ENCODE results near the gene APOA5. TPM values are rescaled to one million over a fixed set of nuclear protein-coding genes. Genes with fewer than 3 reads are reported as not detected.

The APOA5 gene
- total and polyA plus RNA-seq, 2 of the 4 experiments (the other 2 are of a cell fraction) = not detected

DNA sequence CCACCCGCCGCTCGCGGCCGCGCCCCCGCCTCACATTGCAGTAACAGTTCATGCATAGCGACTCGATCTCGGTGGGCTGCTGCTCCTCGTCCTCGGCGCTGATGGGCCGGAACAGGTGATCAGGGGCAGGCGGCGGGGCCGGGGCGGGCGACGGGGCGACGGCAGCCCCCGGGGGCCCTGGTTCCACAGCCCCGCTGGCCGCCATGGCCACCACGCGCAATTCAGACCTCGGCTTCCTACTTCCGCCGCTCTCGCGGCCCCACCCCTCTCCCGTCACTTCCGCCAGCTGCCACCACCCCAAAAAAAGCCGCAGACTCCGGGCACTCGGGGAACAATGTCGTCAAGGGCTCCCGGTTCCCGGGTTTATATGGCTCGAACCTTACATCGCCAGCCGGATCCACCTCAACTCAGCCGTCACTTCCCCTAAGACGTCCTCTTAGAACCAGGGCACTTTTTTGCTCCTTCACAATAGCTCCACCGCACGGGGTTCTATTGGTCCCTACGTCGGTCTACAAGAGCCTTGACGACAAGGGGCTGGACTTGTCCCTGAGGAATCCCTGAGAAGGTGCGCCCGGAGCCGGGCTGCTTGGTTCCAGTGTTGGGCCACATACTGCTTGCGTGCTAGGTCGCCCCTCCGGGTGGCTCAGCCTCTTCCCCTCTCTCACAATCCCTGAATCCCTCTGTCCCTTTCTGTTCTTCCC lies 3.7 kb downstream of the APOA5 start, which contains the start of gene ZPR1:
Gene ZPR1, minus strand, starts transcription at position 238 of the 701 bp plus-strand sequence. Its CDS starts 33 bp downstream, at position 205.
- DNase-seq (peak; percentile 56), ATAC-seq (ENCODE audit: low read depth) (peak; percentile 88)
- peak within 1 kb of the TSS; percentile 92 for H3K4ac ChIP-seq (ENCODE audit: low read depth, low read length)
- H3K14ac ChIP-seq (replicated peaks; ENCODE audit: low read depth, low read length) = peak within 1 kb of the TSS; percentile 99
- H4K5ac ChIP-seq (ENCODE audit: low read depth, low read length) = peak within 1 kb of the TSS; percentile 93
- peak within 1 kb of the TSS; percentile 75 for H4K91ac ChIP-seq (ENCODE audit: insufficient read depth, low read depth, low read length)
- no TSS peak for BruUV-seq (replicated peaks)
- H3K36me3 ChIP-seq (ENCODE audit: control insufficient read depth, insufficient read depth, low read length) = peaks cover 28% of the 10 kb centered on the region
- dilution Hi-C loops (cut with HindIII; ENCODE audit: low sequenced_read_pairs, unreplicated experiment) (no loop called here), in situ Hi-C loops (cut with MboI; ENCODE audit: low sequenced_read_pairs) (loop anchor here (5.0 kb wide), 1 partner anchor 444 kb away; the partner anchor contains the start of genes PCSK7 and RNF214), intact Hi-C loops (cut with micrococcal nuclease) (loop anchor here (1.0 kb wide), 1 partner anchor 48 kb away; no protein-coding TSS in a partner anchor)
- H2AK9ac ChIP-seq (replicated peaks; ENCODE audit: low read depth, low read length, poor library complexity) = peak within 1 kb of the TSS; percentile 92
- peak within 1 kb of the TSS; percentile 97 for H3K4me2 ChIP-seq (ENCODE audit: low read depth, low read length)
- peak within 1 kb of the TSS; percentile 87 for H3K56ac ChIP-seq (ENCODE audit: extremely low read depth, insufficient read depth, low read length)
- H3K27me3 ChIP-seq (ENCODE audit: control insufficient read depth, insufficient read depth, low read length) = no peaks in the 10 kb centered on the region
- peak within 1 kb of the TSS; percentile 96 to 98 for H4K8ac ChIP-seq (ENCODE audit: low read depth in 2 of 2, low read length in 2 of 2)
- peak within 1 kb of the TSS; percentile 89 for H2AK5ac ChIP-seq (ENCODE audit: low read depth, low read length)
- H3K18ac ChIP-seq (ENCODE audit: low read depth, low read length) = peak within 1 kb of the TSS; percentile 86
- 0 out of 2 replicates have a peak, but pooled peaks cover 4% of the 10 kb centered on the region for H4K20me1 ChIP-seq (ENCODE audit: insufficient read depth, low read length)
- H3K4me1 ChIP-seq (ENCODE audit: control insufficient read depth, insufficient read depth, low read length) = peaks cover 8% of the 10 kb centered on the region
- H2AFZ ChIP-seq (replicated peaks; ENCODE audit: low read length, poor library complexity) = peak within 1 kb of the TSS; percentile 95
- H3K9me1 ChIP-seq (ENCODE audit: insufficient read depth, low read length) = peaks cover 21% of the 10 kb centered on the region; the same call in 1 of the 2 replicates
- 4% methylated on average over 13 of the region's 56 CpGs; no CpG with 5 or more reads in 1 of the 2 experiments for WGBS, 2 experiments (ENCODE audit: extremely low coverage in 2 of 2, insufficient read length in 1 of 2)
- peak within 1 kb of the TSS; percentile 81 for H3K27ac ChIP-seq (ENCODE audit: insufficient read depth, low read length)
- peak within 1 kb of the TSS; percentile 88 for H2BK120ac ChIP-seq (ENCODE audit: low read depth, low read length)
- no peak for TF ChIP-seq RFX5 (IDR thresholded peaks at IDR 0.05; ENCODE audit: low read depth, low read length)
- peak; percentile 59; the same call in 1 of the 2 replicates for TF ChIP-seq MAZ (IDR thresholded peaks at IDR 0.05; ENCODE audit: borderline replicate concordance, low read depth, low read length)
- TF ChIP-seq CHD1 (IDR thresholded peaks at IDR 0.05; ENCODE audit: low read depth, low read length) = 0 out of 2 replicates have a peak, but pooled peaks have one; percentile 32
- TF ChIP-seq BHLHE40 (IDR thresholded peaks at IDR 0.05; ENCODE audit: low read depth, low read length) = no peak
- TF ChIP-seq RAD21 (IDR thresholded peaks at IDR 0.05; ENCODE audit: low read length) = no peak
- peak; percentile 91 for TF ChIP-seq MXI1 (IDR thresholded peaks at IDR 0.05; ENCODE audit: borderline replicate concordance, low read depth, low read length)
- TF ChIP-seq POLR2A (IDR thresholded peaks at IDR 0.05; ENCODE audit: low read depth, low read length) = peak; percentile 85
- H2BK15ac ChIP-seq (ENCODE audit: low read depth, low read length) = peak within 1 kb of the TSS; percentile 30; the same call in 1 of the 3 replicates
- CTCF ChIA-PET = interaction anchor here (0.5 to 1.3 kb wide), 2 partner anchors 48 to 209 kb away, joined by 3 to 5 read pairs; no protein-coding TSS in a partner anchor
- H3K9ac ChIP-seq (ENCODE audit: low read depth, low read length) = peak within 1 kb of the TSS; percentile 94
- H3K9me3 ChIP-seq (ENCODE audit: control insufficient read depth, insufficient read depth, low read length) = no peaks in the 10 kb centered on the region
- POLR2A ChIA-PET (ENCODE audit: unreplicated experiment) = no interaction called here
- no peak within 1 kb of the TSS; the same call in 1 of the 2 replicates for H2BK20ac ChIP-seq (ENCODE audit: low read depth, low read length)
- H3K79me1 ChIP-seq (ENCODE audit: low read depth in 1 of 2, low read length in 2 of 2) = peaks cover 39 to 53% of the 10 kb centered on the region in 2 experiments
- peak within 1 kb of the TSS; percentile 93 for H3K23ac ChIP-seq (ENCODE audit: low read depth, low read length)
- H3K4me3 ChIP-seq (ENCODE audit: insufficient read depth, low read depth, low read length) = peak within 1 kb of the TSS; percentile 67
- H2BK5ac ChIP-seq (ENCODE audit: low read depth, low read length, poor library complexity, severe bottlenecking) = peak within 1 kb of the TSS; percentile 75

All from IMR-90 (cell line).